ENCODE data around the gene SERPINB6.
"Not testable (repeated sequence)": the region's sequence is repeated elsewhere in the genome, so short reads cannot be mapped to it uniquely, and the experiment has no call there.

Gene SERPINB6

GRCh38 chr6:2977799-2978590 is 6.6 kb upstream of the SERPINB6 start:
- DNase-seq, result no peak

- no peak for DNase-seq
Observed at GRCh38 chr6:2977290-2977689, 5.9 kb upstream of the SERPINB6 start.

GRCh38 chr6:2976571-2977085 is 5.3 kb upstream of the SERPINB6 start:
- DNase-seq, result no peak

GRCh38 chr6:2976060-2976459 is 4.7 kb upstream of the SERPINB6 start:
- no peak for DNase-seq

- DNase-seq, result no peak
Observed at GRCh38 chr6:2973676-2974075, 2.3 kb upstream of the SERPINB6 start.

GRCh38 chr6:2973180-2973579 is 1.8 kb upstream of the SERPINB6 start:
- not testable (repeated sequence) for DNase-seq

GRCh38 chr6:2972685-2973084 is 1.3 kb upstream of the SERPINB6 start:
- DNase-seq, result not testable (repeated sequence)

GRCh38 chr6:2972219-2972487 is 786 bp upstream of the SERPINB6 start:
- not testable (repeated sequence) for DNase-seq

- DNase-seq, result peak in 12 of 14 donors; percentile 62 to 90 (median 80)
Observed at GRCh38 chr6:2970753-2971419, 481 bp downstream of the SERPINB6 start.

- DNase-seq, result peak in 3 of 14 donors; percentile 20 to 38 (median 30)
Observed at GRCh38 chr6:2970034-2970685, 1.2 kb downstream of the SERPINB6 start.

GRCh38 chr6:2969549-2969948 is 1.8 kb downstream of the SERPINB6 start:
- no peak for DNase-seq

GRCh38 chr6:2968600-2969135 is 2.7 kb downstream of the SERPINB6 start:
- peak in 1 of 14 donors; percentile 12 for DNase-seq

GRCh38 chr6:2967936-2968335 is 3.4 kb downstream of the SERPINB6 start:
- DNase-seq, result no peak

GRCh38 chr6:2966347-2966746 is 5.0 kb downstream of the SERPINB6 start:
- peak in 1 of 14 donors; percentile 14 for DNase-seq

GRCh38 chr6:2964793-2965505 is 6.4 kb downstream of the SERPINB6 start:
- no peak for DNase-seq

GRCh38 chr6:2963756-2964155 is 7.6 kb downstream of the SERPINB6 start:
- DNase-seq, result no peak

GRCh38 chr6:2962636-2963035 is 8.7 kb downstream of the SERPINB6 start:
- DNase-seq, result no peak

GRCh38 chr6:2962004-2962403 is 9.4 kb downstream of the SERPINB6 start:
- DNase-seq, result no peak

GRCh38 chr6:2961506-2961905 is 9.9 kb downstream of the SERPINB6 start:
- DNase-seq, result no peak

GRCh38 chr6:2960935-2961334 is 10.4 kb downstream of the SERPINB6 start:
- no peak for DNase-seq

- peak in 1 of 14 donors; percentile 14 for DNase-seq
Observed at GRCh38 chr6:2959909-2960719, 11.3 kb downstream of the SERPINB6 start.

- DNase-seq, result no peak
Observed at GRCh38 chr6:2958776-2959175, 12.6 kb downstream of the SERPINB6 start.

All from C1 segment of cervical spinal cord (tissue), 14 donors.